GM19468 (cell line): ENCODE data around the gene TBC1D24.

Experiments used
- ATAC-seq: cut with Tn5 transposase; IDR thresholded peaks from one replicate; pipeline ENCODE4 v1.9.1; 2021; ENCODE audit warnings: mild to moderate bottlenecking, moderate library complexity, moderate number of reproducible peaks; ENCODE audit not compliant: unreplicated experiment; ENCODE audit errors: extremely low read depth

Gene TBC1D24

DNA sequence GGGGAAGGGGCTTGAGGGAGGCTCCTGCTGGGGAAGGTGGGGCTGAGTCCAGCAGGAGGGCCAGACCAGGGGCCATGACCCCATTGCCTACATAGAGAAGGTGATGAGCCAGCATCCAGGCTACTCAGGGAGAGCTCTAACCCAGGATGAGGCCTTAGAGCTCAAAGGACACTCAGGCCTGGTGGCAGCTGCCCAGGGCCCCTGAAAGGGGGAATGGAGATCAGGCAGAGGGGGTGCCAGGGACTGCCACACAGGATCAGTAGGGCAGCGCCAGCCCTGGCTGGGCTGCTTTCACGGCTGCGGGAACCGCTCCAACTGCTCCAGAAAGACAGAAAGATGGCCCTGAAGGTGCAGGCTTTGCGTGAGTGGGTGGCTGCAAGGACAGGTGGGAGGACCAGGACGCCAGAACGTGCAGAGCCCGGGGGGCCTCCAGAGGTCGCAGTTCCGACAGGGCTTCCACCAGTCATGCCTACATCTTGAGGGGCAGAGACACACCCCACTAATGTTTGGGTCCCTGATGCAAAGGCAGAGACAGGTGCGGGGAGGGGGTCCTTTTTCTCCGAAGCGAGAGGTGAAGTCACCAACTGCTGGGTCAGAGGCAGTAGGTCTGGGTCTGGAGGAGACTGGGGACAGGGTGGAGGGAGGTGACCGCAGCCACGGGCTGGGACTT is 37.9 kb downstream of the TBC1D24 start:
- ATAC-seq, result no peak

DNA sequence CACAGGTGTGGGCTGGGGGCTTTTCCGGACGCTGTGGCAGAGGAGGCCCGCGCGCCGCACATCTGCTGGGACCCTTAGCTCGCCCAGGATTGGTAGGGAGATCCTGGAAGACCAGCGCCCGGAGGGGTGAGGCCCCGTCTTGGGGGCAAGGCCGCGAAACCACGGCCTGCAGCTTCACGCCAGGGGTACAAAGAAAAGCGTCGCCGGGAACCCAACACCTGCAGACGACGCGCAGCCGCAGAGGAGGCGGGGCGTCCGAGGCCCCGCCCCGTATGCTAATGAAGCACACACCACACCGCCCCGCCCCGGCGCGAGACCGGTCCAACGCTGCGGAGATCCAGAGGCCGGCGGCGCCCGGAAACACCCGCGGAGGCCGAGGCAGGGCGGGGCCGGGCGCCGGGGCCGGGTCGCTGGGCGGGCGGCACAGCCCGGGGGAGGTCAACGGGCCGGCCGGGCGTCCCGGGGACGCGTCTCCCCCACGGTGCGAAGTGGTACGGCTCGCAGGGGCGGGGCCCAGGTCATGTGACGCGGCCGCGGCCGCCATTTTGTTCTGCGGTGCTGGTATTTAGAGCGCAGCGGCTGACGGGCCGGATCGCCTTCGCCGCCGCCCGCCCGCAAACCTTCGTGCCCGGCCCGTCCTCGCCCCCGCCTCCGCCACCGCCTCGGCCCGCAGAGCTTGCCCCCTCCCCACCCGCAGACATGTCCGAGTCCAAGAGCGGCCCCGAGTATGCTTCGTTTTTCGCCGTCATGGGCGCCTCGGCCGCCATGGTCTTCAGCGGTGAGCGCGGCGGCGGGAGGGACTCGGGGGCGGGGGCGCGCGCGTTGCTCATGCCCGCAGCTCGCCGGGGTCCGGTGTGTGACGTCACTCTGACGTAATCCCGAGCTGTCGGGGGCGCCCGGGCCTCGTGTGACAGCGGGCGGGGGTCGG is 38.7 kb downstream of the TBC1D24 start, which contains the start of gene ATP6V0C:
TSS of gene ATP6V0C (plus strand) at position 548 of the 928 bp plus-strand sequence. CDS start at position 700, 152 bp downstream.
- peak; percentile 48 for ATAC-seq

DNA sequence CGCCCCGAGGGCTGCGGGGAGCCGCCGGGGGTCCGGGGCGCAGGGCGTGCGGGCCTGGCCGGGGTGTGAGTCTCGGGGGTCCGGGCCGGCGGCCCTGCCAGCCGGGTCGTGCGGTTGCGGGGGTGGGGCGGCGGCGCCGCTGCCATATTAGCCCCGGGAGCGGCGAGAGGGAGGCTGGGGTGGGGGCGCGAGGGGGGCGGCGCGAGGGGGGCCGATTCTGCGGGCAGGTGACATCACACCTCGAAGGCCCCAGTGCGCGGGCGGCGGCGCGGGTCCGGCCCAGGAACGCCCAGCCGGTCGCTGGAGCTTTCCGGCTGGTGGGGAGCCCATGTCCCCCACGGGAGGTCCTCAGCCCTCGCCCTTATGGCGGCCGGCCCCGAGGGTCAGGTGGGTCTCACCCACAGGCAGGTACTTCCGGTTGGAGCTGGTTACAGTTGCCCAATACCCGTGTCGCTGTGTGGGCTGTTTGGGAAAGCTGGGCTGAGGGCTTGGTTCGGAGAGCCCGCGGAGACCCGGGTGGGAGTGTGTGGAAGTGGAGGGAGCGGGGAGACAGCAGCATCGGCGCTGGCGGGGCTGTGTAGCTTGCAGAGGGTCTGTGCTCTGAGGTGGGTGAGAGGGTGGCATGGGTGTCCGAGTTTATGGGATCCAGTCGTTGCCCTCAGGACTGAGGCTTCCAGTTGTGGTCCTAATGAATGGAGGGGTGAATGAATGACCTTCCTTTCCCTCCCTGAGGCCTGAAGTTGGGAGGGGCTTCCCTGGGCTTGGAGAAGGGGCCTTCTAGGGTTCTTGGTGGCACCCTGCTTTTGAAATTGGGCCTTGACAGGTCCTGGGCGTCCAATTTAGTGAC is 39.6 kb downstream of the TBC1D24 start:
- ATAC-seq, result no peak

DNA sequence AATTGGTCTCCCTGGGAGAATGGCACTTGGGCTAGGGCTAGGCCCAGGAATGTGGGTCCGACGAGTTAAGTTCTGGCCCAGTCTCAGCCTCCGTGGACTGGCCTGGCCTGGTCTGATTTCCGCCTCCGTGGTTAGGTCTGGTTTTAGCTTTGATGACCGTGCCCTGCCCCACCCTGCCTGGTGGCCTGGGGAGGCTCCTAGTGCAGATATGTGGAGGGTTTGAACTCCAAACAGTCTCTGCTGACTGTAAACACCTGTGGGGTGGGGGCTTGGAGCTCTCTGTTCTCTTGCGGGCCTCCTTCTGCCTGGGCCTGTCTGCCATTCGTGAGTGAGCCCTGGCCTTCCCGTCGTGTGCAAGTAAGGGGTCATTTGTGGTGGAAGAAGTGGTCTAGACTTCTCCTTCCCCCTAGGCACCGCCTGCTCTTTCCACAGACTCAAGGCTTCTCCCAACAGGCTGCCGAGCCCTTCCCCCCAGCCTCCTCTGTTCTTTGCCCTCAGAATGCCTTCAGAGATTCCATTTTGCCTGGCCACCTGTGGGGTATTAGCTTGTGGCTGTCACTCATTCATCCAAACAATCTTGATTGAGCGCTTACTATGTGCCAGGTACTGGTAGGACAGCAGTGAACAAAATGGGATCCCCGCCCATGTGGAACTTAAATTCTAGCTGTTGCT is 40.4 kb downstream of the TBC1D24 start:
- ATAC-seq, result no peak

DNA sequence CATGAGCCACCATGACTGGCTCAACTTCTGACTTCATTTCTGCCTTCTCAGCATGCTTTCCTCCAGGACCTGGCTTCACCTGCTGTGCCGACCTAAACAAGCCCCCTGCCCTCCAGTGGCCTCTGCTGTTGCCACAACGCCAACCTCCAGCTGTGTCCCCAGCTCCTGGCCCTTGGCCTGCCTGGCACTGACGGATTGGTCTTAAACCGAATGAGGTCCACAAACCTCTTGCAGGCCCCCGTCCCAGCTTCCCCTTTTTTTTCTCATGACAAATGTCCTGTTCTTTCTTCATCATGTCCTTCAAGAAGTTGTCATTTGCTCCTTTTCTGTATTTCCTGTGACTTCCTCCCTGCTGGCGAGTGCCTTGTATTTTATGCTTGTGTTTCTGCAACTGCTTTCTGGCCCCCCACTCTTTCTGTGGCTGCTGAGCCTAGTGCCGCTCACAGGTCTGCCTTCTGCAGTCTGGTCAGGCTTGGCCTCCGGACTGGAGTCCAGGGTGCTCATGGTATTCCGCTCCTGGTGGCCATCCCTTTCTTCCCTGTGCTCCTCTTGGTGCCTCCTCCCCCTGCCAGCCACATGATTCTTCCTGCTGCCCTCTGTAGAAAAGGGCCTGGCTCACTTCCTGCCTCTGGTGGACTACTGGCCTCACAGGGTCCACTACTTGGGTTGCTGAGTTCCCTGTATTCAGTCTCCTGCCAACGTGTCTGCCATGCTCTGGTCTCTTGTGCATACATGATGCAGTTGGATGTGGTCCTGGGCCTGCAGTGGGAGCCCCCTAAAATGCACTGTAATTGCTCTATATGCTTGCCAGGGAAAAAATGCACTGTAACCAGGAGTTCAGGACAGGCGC is 41.7 kb downstream of the TBC1D24 start:
- ATAC-seq, result no peak

DNA sequence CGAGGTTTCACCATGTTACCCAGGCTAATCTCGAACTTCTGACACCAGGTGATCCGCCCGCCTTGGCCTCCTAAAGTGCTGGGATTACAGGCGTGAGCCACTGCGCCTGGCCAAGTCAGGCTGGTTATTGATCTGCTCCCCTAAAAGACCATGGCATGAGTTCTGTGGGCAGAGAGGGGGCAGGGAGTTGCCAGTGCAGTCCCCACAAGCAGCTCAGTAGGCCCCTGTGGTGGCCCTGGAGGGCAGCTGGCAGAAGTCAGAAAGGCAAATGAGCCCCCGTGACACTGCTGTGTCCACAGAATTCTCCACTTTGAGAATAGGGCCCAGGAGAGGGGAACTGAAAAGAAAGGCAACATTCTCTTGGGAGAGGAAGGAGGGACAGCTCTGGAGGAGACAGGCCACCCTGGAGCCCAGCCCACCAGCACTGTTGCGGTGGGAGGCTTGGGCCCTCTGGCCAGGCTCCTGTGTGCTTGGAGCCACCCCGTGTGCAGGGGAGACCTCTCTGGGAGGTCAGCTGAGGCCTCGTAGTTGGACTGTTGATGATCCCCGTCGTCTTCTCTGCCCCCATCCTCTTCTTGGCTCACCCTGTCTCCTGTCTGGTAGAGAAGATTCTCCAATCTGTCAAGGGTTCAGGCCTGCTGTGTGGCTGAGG is 43.2 kb downstream of the TBC1D24 start:
- no peak for ATAC-seq

DNA sequence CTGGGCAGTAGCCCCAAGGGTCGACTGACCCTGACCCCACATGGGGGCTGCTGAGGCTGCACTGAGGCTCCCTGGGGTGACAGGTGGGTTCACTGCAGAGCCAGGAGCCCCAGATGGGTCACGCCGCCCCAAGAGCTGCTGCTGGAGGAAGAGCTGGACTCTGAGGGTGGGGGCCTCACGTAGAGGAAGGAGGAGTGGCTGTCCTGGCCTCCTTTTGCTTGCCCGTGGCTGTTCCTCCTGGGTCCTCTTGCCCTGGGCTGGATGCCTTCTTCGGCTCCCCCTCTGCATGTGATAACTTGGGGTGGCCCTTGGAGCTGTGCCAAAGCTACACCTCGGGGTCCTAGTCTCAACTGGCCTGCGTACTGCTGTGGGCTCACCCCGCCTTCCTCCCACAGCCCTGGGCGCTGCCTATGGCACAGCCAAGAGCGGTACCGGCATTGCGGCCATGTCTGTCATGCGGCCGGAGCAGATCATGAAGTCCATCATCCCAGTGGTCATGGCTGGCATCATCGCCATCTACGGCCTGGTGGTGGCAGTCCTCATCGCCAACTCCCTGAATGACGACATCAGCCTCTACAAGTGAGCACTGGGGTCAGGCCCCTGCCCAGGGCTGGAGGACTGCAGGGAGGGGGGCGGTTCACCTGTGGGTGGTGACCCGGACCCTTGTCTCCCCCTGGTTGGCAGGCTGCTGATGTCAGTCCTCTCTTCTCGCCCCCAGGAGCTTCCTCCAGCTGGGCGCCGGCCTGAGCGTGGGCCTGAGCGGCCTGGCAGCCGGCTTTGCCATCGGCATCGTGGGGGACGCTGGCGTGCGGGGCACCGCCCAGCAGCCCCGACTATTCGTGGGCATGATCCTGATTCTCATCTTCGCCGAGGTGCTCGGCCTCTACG is 44.1 kb downstream of the TBC1D24 start:
- ATAC-seq, result no peak

DNA sequence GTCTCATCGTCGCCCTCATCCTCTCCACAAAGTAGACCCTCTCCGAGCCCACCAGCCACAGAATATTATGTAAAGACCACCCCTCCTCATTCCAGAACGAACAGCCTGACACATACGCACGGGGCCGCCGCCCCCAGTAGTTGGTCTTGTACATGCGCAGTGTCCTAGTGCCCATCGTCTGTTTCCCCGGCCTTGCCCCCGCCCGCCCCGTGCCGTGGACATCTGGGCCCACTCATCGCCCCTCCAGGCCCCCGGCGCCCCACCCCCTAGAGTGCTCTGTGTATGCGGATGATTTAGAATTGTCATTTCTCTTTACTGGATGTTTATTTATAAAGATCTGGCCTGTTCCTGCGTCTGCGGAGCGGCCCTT is 44.8 kb downstream of the TBC1D24 start:
- no peak for ATAC-seq

DNA sequence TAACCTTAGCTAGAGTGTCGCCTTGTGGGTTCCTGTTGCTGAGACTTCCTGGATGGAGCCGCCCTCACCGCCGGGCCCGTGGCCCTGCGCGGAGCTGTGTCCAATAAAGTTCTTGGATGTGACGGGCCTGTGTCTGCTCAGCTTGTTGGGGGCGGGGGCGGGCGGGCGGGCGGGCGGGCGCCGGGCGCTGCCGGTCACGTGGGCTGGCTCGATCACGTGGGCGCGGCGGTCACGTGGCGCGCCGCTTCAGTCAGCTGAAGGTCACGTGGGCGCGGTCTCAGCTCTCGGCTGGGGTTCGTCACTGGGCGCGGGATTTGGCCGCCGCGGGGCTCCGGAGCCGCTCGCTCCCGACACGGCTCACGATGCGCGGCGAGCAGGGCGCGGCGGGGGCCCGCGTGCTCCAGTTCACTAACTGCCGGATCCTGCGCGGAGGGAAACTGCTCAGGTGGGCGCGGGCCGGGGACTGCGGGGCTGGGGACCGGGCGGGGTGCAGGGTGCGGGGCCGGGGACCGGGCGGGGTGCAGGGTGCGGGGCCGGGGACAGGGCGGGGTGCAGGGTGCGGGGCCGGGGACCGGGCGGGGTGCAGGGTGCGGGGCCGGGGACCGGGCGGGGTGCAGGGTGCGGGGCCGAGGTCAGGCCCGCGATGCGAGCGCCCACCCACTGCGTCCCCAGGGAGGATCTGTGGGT is 45.3 kb downstream of the TBC1D24 start, which contains the start of gene AMDHD2:
TSS of gene AMDHD2 (plus strand) at position 275 of the 687 bp plus-strand sequence. CDS start at position 363, 88 bp downstream.
- ATAC-seq, result no peak

DNA sequence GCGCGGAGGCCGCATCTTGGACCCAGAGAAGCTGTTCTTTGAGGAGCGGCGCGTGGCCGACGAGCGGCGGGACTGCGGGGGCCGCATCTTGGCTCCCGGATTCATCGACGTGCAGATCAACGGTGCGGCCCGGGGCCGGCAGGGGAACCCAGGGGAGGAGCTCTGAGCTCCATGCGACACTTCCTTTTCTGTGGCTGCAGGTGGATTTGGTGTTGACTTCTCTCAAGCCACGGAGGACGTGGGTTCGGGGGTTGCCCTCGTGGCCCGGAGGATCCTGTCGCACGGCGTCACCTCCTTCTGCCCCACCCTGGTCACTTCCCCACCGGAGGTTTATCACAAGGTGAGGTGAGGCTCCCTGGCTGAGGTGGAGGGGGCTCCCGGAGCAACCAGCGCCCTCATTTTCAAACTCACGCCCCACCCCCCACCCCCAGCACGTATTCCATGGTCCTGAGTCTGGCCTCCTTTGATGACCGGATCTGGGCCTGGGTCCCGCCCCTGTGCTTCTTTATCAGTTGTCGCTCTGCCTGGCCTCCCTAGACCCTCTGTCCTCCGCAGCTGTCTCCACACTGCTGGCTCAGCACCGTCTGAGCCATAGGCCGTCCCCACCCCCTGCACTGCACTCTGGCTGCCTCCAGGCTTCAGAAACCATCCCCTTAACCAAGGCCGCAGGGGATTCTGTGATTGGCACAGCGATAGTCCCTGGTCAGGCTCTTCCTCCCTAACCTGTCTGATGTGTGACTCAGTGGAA is 46.0 kb downstream of the TBC1D24 start:
- ATAC-seq, result peak; percentile 36

DNA sequence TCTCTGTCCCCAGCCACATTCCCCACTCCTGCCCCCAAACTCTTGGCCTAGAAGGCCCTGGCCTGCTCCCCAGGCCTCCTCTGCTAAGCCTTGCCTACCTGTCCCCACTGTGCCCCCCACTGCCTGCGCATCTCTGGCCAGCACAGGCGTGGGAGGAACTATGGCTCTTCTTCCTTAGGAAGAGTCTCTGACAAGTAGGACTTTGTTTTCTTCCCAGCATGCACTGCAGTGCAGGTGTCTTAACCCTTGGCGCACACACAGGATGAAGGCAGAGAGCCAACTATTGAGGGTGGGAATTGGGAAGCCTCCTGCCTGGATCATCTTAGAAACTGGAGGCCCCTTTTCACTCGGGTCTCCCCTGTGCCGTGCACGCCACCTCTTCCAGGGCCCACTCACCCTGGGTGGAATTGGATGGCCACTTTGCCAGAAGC is 48.9 kb downstream of the TBC1D24 start:
- ATAC-seq, result no peak

DNA sequence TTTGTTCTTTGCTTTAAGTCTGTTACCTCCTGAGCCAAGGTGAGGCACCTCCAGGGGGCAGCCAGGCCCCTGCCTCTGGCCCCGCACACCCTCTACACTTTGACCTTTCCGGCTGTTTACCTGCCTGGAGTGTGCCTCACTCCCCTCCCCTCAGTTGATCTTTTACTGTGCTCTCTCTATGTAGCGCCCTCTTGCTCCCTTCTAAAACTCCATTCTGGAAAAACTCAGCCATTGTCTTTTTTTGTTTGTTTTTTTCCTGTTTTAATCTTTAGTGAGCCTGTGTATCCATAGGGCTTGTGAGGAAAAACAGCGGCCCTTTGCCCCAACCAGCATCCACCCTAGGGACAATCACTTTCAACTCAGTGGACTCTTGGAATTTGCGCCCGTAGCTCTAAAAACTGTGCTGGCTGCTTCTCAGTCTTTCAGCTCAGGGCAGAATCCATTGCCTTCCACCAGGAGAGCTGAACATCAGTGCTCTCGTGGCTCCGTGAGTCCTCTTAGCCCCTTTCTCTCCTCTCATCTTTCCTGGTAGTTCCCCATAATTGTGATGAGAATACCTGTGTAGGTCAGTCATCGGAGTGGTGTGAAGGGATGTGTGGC is 49.5 kb downstream of the TBC1D24 start:
- no peak for ATAC-seq

DNA sequence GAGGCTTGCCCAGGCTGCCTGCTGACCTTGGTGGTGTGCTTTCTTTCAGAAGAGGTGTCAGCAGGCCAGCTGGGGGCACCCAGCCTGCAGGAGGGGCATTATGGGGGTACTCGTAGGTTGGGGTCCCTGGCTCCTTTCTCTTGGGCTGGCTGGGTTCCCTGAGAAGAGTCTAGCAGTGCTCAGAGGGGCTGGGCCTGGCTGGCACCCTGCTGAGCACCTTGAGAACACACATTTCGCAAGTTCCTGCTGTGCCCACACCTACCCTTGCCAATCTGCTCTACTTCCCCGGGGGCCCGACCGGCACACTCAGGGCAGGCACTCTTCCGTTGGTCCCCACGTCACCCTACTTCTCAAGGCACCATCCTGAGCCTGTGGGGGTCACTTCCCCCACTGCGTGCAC is 51.2 kb downstream of the TBC1D24 start:
- ATAC-seq, result no peak

DNA sequence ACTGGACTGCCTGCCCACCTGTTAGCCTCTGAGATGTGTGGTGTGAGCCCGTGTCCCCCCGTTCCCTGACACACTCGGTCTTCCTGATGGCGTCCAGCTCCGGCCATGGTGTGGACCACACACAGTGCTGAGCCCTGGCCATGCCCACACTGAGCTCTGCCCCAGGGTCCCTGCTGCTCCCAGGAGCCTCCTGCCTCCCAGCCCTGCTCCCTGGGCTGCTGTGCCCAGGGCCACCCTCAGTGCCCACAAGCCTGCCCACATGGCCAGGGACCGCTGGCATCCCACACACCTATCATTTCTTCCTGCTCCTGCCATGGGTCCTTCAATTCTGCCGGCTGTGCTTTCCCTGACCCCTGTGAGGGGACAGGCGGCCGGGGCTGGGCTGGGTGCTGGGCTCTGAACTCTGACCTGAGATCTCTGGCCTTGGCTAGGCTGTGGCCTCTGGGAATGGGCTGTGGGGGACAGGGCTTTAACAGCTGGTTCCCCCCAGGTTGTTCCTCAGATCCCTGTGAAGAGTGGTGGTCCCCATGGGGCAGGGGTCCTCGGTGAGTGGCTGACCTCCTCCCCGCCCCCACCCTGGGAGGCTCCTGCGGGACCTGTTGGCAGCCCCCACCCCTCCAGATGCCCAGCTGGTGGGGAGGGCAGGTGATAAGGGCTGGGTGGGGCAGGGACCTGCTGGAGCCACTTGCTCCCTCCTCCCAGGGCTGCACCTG is 52.3 kb downstream of the TBC1D24 start:
- no peak for ATAC-seq

DNA sequence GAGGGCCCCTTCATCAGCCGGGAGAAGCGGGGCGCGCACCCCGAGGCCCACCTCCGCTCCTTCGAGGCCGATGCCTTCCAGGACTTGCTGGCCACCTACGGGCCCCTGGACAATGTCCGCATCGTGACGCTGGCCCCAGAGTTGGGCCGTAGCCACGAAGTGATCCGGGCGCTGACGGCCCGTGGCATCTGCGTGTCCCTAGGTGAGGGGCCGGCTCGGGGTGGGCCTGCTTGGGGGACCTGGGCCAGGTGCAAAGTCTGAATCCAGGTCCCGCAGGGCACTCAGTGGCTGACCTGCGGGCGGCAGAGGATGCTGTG is 52.8 kb downstream of the TBC1D24 start:
- no peak for ATAC-seq
